Stimulated activated CD8-positive, alpha-beta memory T cell treated with anti-CD3 and anti-CD28 coated beads, Interleukin-15, amount 100 ng/mL, for 4 hours (primary cell): ENCODE data around the gene GALK2.
"Not testable (repeated sequence)": the region's sequence is repeated elsewhere in the genome, so short reads cannot be mapped to it uniquely, and the experiment has no call there.

Experiments
- DNase-seq, 2 donors: peaks; one replicate each; pipeline ENCODE4 v3.0.0-alpha.2; 2020; ENCODE audit warnings: low read depth in 2 of 2

The GALK2 gene

DNA sequence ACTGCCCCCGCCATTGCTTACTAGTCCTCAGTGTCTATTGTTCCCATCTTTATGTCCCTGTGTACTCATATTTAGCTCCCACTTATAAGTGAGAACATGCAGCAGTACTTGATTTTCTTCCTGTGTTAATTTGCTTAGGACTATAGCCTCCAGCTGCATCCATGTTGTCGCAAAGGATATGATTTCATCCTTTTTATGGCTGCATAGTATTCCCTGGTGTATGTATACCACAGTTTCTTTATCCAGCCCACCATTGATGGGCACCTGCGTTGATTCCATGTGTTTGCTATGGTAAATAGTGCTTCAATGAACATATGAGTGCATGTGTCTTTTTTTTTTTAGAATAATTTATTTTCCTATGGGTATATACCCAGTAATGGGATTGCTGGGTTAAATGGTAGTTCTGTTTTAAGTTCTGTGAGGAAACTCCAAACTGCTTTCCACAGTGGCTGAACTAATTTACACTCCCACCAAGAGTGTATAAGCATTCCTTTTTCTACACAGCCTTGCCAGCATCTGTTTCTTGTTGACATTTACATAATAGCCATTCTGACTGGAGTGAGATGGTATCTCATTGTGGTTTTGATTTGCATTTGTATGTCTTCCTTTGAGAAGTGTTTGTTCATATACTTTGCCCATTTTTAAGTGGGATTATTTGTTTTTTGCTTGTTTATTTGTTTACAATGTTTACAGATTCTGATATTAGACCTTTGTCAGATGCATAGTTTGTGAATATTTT lies 53.7 kb downstream of the GALK2 start:
- DNase-seq: no peak

- DNase-seq: no peak
These were observed 55.7 kb downstream of the GALK2 start for GRCh38 chr15:49225572-49226281.

GRCh38 chr15:49227602-49228001 lies 57.6 kb downstream of the GALK2 start:
- no peak for DNase-seq

DNA sequence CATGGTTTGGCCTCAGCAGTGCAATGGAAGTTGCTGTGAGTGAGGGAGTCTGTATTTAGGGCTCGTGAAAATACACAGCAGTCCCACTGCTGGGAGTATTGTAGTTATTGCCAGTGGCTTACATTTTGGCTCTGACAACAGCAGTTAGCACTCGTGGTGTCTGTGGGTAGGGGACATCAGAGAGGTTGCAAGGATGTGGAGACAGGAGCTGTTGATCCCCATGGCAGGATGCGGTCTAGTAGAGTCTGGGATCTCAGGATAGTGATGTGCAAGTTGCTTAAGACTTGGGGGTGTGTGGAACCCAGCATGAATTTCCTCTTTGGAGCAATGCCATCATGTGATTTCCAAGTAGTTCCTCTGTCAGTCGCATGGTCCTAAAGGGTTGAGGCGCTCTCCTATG lies 59.9 kb downstream of the GALK2 start:
- DNase-seq: no peak

- no peak for DNase-seq
These were observed 62.3 kb downstream of the GALK2 start for GRCh38 chr15:49232236-49232806.

- DNase-seq: no peak
These were observed 65.5 kb downstream of the GALK2 start for GRCh38 chr15:49235446-49236124.

DNA sequence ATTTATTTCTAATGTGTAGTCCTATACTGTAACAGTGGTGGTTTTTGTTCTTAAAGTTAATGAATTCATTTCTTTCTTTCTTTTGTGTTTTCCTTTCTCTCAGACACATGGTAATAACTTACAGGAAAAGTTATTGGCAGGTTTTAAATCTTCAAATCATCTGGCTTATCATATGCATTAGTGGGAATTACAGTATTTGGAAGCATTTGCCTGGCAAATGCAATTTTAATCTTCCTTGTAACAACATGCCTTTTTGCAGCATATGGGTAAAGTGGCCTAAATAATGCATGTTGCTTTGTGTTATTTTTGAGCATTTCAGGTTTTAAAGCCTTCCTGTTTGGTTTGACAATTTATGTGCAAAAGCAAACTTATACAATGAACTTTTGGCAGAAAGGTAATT lies 66.8 kb downstream of the GALK2 start:
- DNase-seq: no peak

DNA sequence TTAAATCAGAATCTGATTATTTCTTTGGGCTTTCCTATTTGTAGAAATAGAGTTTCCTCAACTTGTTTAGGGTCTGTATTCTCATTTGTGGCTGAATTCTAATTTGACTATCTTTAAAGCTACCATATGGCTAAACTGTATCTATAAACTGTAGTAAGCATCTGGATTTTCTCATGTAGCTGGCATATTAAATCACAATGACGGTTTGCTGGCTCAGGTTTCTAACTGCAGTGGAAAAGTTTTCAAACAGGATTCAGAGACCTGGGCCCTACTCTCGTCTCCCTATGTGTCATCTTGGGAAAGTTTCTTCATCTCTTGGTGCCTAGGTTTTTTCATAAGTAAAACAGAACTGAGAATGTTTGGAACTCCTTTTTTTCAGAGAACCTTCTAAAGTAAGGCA lies 68.3 kb downstream of the GALK2 start:
- no peak for DNase-seq

GRCh38 chr15:49239105-49239504 lies 69.1 kb downstream of the GALK2 start:
- no peak for DNase-seq

DNA sequence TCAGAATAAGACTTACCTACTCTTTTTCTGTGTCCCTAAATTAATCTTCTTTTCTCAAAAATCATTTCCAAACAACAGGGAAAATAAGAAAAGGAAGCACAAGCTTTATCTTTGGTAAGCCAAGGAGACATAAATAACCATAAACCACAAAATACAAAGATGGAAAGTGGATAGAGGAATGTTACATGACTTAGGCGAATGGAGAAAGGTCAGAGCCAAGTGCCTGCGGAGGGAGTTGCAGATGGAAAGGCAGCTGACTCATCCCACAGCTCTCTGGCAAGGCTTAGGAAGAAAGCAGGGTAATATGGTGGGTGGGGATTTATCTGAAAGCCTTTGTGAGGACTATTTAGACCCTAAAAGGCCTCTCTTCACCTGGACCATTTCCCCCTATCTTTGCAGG lies 72.8 kb downstream of the GALK2 start:
- no peak for DNase-seq

- DNase-seq: no peak
These were observed 77.6 kb downstream of the GALK2 start for GRCh38 chr15:49247556-49248110.

GRCh38 chr15:49248291-49248690 lies 78.2 kb downstream of the GALK2 start:
- DNase-seq: no peak

- DNase-seq: no peak
These were observed 86.1 kb downstream of the GALK2 start for GRCh38 chr15:49255966-49256759.

DNA sequence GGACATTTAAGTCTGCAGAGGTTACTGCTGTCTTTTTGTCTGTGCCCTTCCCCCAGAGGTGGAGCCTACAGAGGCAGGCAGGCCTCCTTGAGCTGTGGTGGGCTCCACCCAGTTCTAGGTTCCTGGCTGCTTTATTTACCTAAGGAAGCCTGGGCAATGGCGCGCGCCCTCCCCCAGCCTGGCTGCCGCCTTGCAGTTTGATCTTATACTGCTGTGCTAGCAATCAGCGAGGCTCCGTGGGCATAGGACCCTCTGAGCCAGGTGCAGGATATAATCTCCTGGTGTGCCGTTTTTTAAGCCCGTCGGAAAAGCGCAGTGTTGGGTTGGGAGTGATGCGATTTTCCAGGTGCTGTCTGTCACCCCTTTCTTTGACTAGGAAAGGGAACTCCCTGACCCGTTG lies 95.1 kb downstream of the GALK2 start:
- DNase-seq: not testable (repeated sequence)

- DNase-seq: no peak
These were observed 95.9 kb downstream of the GALK2 start for GRCh38 chr15:49265911-49266310.

- DNase-seq: no peak
These were observed 100.7 kb downstream of the GALK2 start for GRCh38 chr15:49270541-49271421.

GRCh38 chr15:49273734-49274318 lies 103.8 kb downstream of the GALK2 start:
- no peak for DNase-seq

DNA sequence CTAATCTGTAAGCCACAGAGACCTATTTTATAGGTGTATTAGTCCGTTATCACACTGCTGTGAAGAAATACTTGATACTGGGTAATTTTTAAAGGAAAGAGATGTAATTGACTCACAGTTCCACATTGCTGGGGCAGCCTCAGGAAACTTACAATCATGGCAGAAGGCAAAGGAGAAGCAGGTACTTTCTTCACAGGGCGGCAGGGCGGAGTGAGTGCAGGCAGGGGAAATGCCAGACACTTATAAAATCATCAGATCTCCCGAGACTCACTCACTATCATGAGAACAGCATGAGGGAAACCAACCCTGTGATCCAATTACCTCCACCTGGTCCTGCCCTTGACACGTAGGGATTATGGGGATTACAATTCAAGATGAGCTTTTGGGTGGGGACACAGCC lies 108.7 kb downstream of the GALK2 start:
- no peak for DNase-seq

GRCh38 chr15:49279521-49280456 lies 109.7 kb downstream of the GALK2 start:
- no peak for DNase-seq
